ENCODE results near the gene EPHB2. TPM values are rescaled to one million over a fixed set of nuclear protein-coding genes. Genes with fewer than 3 reads are reported as not detected.

EPHB2 gene
- total RNA-seq, 4 donors from 2014 or later: 7.2 to 12.6 (median 9.1) TPM

DNA sequence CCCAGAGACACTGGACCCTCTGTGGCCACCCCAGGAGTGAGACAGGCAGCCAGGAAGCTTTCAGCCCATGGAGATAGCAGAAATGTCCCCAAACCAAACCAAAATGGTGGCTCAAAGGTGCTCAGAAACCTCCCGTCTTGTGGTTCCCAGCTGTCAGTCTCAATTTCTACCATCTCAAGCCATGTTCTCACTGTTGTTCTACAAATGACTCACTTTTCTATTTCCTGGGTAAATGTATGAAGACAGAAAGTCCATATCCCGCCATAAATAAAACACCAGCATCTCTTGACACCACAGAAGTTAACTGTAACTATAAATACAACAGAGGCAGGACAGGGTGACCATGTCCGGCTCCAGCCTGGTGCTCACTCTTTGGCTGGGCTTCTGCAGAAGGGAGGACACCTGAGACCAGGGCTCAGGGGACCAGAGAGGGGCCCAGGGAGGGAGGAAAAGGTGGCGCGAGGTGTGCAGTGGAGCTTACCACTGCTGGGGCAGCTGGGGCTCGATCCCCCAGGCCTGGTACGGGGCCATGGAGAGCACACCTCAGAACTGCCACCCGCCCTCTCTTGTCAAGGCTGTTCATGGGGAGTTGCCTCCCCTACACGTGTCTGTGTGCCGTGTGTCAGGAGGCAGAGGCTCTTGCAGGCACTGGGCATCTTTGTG lies 43.6 kb downstream of the EPHB2 start:
- H3K9me3 ChIP-seq: no peaks in the 10 kb centered on the region
- no peak for TF ChIP-seq POLR2A (IDR thresholded peaks at IDR 0.05)
- TF ChIP-seq EP300 (IDR thresholded peaks at IDR 0.05): no peak
- TF ChIP-seq, protein P1, sequence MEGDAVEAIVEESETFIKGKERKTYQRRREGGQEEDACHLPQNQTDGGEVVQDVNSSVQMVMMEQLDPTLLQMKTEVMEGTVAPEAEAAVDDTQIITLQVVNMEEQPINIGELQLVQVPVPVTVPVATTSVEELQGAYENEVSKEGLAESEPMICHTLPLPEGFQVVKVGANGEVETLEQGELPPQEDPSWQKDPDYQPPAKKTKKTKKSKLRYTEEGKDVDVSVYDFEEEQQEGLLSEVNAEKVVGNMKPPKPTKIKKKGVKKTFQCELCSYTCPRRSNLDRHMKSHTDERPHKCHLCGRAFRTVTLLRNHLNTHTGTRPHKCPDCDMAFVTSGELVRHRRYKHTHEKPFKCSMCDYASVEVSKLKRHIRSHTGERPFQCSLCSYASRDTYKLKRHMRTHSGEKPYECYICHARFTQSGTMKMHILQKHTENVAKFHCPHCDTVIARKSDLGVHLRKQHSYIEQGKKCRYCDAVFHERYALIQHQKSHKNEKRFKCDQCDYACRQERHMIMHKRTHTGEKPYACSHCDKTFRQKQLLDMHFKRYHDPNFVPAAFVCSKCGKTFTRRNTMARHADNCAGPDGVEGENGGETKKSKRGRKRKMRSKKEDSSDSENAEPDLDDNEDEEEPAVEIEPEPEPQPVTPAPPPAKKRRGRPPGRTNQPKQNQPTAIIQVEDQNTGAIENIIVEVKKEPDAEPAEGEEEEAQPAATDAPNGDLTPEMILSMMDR (IDR thresholded peaks at IDR 0.05): no peak
- no peaks in the 10 kb centered on the region for H3K27me3 ChIP-seq
- H3K4me3 ChIP-seq: no peak overlapping the region
- WGBS, 2 donors: 77 to 90% methylated on average over 7 to 10 of the region's 10 CpGs
- H3K4me1 ChIP-seq: peaks cover 0 to 20% (median 0%) of the 10 kb centered on the region in 4 donors
- no peaks in the 10 kb centered on the region for H3K36me3 ChIP-seq
- H3K27ac ChIP-seq: peak overlapping the region in 3 of 4 donors; percentile 1 to 78 (median 68)
- DNase-seq (ENCODE audit: low spot score in 2 of 2): no peak

DNA sequence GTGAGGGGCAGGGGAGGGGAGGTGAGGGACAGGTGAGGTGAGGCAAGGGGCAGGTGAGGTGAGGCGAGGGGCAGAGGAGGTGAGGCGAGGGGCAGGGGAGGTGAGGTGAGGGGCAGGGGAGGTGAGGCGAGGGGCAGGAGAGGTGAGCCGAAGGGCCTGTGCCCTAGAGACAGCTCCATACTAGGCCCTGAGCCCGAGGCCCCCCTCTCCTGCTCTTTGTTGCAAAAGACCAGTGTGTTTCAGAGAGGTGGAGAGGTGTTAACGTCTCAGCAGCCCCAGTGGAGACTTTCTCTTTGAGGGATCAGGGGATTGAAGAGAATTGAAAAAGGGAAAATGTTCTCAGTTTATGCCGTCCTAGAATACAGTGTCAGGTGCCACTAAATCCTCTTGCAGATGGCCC lies 44.2 kb downstream of the EPHB2 start:
- H3K9me3 ChIP-seq: no peaks in the 10 kb centered on the region
- H3K4me3 ChIP-seq: no peak overlapping the region
- TF ChIP-seq EP300 (IDR thresholded peaks at IDR 0.05) (no peak), POLR2A (IDR thresholded peaks at IDR 0.05) (no peak)
- TF ChIP-seq, protein P1 (IDR thresholded peaks at IDR 0.05): no peak
- 65 to 72% methylated on average over 7 of the region's 7 CpGs for WGBS, 2 donors
- H3K4me1 ChIP-seq: peaks cover 0 to 20% (median 0%) of the 10 kb centered on the region in 4 donors
- DNase-seq (ENCODE audit: low spot score in 2 of 2): no peak
- no peak overlapping the region for H3K27ac ChIP-seq
- no peaks in the 10 kb centered on the region for H3K36me3 ChIP-seq
- no peaks in the 10 kb centered on the region for H3K27me3 ChIP-seq

DNA sequence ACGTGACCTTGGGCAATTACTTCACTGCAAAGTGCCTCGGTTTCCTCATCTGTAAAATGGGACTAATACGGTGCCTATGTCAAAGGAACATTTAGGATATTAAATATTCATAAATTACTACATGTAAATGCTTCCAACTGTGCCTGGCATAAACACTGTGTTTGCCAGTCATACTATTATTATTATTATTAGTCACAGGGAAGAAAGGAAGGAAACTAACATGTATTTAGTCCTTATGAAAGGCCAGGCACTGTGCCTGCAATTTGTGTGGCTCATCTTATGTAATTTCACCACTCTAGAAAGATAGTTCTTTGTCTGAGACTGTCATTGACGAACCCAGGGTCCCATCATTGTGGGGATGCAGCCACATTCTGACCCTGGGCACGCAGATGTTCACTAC lies 45.0 kb downstream of the EPHB2 start:
- no peak overlapping the region for H3K27ac ChIP-seq

DNA sequence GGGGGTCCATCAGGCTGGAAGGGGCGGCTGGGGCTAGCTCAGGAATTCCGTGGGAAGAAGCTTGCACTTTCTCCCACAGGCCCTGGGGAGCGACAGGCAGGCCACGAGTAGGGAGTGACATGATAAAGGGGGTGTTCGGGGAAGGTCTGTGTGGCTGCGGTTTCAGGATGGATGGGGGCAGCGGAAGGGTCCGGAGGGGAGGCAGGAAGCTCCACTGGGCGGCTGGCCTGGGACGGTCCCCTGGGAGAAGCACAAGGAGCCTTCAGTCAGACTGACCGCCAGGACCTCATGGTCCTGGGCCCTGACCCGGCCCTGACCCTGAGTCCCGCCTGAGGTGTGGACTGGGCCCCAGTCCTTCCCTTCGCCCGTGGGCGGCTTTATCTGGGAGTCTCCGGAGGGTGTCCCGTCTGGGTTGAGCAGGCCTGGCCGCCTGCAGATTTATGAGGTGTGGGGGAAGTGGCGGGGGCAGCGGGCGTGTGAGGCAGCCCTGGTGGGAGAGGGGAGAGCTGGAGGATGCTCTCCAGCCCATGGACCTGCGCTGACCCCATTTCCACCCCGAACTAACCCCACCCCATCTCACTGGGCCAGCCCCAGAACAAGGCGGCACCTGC lies 45.6 kb downstream of the EPHB2 start:
- Histone ChIP-seq H3K36me3 (no peaks in the 10 kb centered on the region), H3K27me3 (no peaks in the 10 kb centered on the region), H3K27ac (no peak overlapping the region), H3K4me1 (peaks cover 0 to 11% (median 0%) of the 10 kb centered on the region in 4 donors), H3K9me3 (no peaks in the 10 kb centered on the region), H3K4me3 (no peak overlapping the region)
- TF ChIP-seq EP300 (IDR thresholded peaks at IDR 0.05) (no peak), POLR2A (IDR thresholded peaks at IDR 0.05) (no peak)
- TF ChIP-seq, protein P1 (IDR thresholded peaks at IDR 0.05): no peak
- no peak for DNase-seq (ENCODE audit: low spot score in 2 of 2)
- 55 to 60% methylated on average over 21 to 25 of the region's 25 CpGs for WGBS, 2 donors

More for the DNA sequence above, 45.0 kb downstream of the EPHB2 start:
- Histone ChIP-seq H3K4me1 (peaks cover 0 to 14% (median 0%) of the 10 kb centered on the region in 4 donors), H3K9me3 (no peaks in the 10 kb centered on the region), H3K36me3 (no peaks in the 10 kb centered on the region), H3K27me3 (no peaks in the 10 kb centered on the region), H3K4me3 (no peak overlapping the region)
- TF ChIP-seq, protein P1 (IDR thresholded peaks at IDR 0.05): no peak
- TF ChIP-seq EP300 (IDR thresholded peaks at IDR 0.05) (no peak), POLR2A (IDR thresholded peaks at IDR 0.05) (no peak)
- DNase-seq (ENCODE audit: low spot score in 2 of 2): no peak
- WGBS, 2 donors: 66 to 70% methylated on average over 5 of the region's 5 CpGs

DNA sequence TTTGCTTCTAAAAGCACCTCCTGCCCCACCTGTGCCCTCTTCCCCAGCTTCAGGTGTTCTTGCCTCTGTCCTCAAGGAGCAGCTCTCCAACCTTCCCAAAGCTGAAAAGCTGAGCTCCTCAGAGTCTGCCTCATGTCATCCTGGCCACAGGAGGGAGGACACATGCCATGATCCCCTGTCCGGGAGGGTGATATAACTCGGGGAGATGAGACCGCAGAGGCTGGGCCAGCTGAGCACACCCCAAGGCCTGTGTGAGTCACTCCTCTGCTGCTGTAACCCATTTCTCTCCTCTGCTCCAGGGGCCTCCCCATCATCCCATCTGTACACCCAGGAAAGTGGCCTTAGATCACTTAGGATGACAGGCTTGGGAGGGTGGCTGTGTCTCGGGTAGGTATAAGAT lies 49.8 kb downstream of the EPHB2 start:
- 63 to 68% methylated on average over 4 of the region's 4 CpGs for WGBS, 2 donors
- no peak for DNase-seq (ENCODE audit: low spot score in 2 of 2)
- Histone ChIP-seq H3K4me3 (no peak overlapping the region), H3K4me1 (no peaks in the 10 kb centered on the region), H3K9me3 (no peaks in the 10 kb centered on the region), H3K27ac (no peak overlapping the region), H3K36me3 (no peaks in the 10 kb centered on the region), H3K27me3 (no peaks in the 10 kb centered on the region)
- TF ChIP-seq EP300 (IDR thresholded peaks at IDR 0.05) (no peak), POLR2A (IDR thresholded peaks at IDR 0.05) (no peak)
- TF ChIP-seq, protein P1 (IDR thresholded peaks at IDR 0.05): no peak
